ENCODE data around the gene DGKA. TPM values are rescaled to one million over a fixed set of nuclear protein-coding genes. Genes with fewer than 3 reads are reported as not detected.
"Not testable (repeated sequence)": the region's sequence is repeated elsewhere in the genome, so short reads cannot be mapped to it uniquely, and the experiment has no call there.

The DGKA gene
- total RNA-seq, 1 donor from 2014 or later, result 155 TPM

DNA sequence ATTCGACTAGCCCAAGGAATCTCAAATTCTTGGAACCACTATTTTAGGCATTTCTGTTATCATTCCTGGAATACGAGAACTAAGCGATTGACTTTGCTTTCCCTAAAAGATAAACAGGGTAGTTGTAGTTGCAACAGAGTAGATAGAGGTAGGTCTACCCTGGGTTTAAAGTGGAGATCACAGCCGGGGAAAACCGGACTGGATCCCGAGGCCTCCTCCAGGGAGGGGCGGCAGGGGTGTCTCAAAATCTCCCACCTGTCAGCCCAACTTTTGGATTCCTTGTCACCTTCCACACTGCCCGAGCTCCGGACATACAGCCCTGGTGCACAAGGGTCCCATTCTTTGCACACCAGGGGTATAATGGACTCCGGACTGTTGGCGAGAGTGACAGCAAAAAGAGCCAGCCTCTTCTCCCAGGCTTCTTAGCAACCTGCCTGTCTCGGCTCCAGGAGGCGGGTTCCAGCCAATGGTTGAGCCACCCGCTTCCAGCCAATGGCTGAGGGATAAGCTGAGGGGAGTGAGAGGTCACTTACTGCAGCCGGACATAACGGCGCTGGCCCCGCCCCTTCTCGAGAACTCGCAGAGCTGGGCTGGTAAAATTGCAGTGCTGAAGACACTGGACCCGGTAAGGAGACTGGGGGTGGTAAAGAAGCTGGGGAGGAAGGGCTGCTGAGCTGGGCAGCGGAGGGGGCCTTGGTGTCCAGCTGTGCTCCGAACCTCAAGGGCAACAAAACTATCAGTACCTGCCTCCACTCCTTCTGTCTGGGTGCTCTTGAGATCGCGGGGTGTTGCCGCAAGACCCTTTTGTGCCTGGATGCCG, 66.0 kb downstream of the DGKA start, which contains the start of gene SUOX:
Gene SUOX (plus strand): TSS at position 562 of the 820 bp plus-strand sequence. CDS start 4,946 bp downstream, outside the sequence.
- DNase-seq (ENCODE audit: low spot score), result peak; percentile 98

DNA sequence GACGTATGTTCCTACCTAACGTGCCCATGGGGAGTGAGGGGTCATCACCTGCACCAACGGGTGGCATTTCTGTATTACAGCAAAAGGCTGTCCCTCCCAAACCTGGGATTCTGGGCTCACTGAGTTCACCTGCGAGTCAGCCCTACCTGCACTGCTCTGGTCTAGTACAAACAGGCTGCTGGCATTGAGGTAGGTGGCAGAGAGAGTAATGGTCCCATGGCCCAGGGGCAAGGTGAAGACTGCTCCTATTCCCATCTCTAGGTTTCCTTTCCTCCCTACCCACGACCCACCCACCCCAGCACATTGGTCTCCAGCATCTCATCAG, 66.5 kb downstream of the DGKA start:
- DNase-seq (ENCODE audit: low spot score), result no peak

DNA sequence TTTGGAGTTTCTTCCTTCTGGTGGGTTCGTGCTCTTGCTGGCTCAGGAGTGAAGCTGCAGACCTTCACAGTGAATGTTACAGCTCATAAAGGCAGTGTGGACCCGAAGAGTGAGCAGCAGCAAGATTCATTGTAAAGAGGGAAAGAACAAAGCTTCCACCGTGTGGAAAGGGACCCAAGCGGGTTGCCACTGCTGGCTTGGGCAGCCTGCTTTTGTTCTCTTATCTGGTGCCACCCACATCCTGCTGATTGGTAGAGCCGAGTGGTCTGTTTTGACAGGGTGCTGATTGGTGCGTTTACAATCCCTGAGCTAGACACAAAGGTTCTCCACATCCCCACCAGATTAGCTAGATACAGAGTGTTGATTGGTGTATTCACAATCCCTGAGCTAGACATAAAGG, 68.6 kb downstream of the DGKA start:
- DNase-seq (ENCODE audit: low spot score), result not testable (repeated sequence)

DNA sequence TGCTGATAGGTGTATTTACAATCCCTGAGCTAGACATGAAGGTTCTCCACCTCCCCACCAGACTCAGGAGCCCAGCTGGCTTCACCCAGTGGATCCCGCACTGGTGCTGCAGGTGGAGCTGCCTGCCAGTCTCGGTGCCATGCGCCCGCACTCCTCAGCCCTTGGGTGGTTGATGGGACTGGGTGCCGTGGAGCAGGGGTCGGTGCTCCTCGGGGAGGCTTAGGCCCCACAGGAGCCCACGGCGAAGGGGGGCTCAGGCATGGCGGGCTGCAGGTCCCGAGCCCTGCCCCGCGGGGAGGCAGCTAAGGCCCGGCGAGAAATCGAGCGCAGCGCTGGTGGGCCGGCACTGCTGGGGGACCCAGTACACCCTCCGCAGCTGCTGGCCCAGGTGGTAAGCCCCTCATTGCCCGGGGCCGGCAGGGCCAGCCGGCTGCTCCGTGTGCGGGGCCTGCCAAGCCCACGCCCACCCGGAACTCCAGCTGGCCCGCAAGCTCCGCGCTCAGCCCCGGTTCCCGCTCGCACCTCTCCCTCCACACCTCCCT, 69.1 kb downstream of the DGKA start:
- DNase-seq (ENCODE audit: low spot score), result not testable (repeated sequence)

DNA sequence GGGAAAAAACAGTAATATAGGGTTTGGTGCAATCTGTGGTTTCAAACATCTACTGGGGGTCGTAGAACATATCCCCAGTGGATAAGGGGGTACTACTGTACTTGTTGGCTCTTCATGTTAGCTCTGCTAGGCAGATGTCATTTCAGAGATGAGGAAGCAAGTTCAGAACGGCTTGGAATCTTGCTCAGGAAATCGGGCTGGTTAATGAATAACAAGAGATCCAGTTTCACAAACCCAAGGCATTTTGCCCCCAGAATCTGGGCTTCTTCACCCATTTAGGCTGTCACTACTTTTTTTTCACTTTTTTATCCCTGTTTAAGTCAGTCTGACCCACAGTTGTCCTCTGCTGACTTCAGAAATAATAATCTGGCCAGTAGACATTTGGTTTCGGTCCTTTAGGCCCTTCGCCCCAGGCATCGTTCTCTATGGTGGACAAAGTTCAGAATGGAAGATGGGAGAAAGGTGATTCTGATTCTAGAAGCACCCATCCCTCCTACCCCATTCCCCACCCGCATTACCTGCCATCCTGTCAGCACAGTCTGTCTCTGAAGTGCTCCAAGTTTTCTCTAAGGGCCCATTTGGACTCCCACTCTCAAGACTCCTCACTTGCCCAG, 70.6 kb downstream of the DGKA start:
- DNase-seq (ENCODE audit: low spot score), result no peak

DNA sequence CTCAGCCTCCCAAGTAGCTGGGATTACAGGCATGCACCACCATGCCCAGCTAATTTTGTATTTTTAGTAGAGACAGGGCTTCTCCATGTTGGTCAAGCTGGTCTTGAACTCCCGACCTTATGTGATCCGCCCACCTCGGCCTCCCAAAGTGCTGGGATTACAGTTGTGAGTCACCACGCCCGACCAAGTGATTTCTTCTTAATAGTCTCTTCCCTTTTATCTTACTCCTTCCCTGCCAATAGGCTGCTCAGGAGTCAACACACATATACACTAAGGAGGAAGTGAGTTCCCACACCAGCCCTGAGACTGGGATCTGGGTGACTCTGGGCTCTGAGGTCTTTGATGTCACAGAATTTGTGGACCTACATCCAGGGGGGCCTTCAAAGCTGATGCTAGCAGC, 72.4 kb downstream of the DGKA start:
- not testable (repeated sequence) for DNase-seq (ENCODE audit: low spot score)

Other genes starting within 250 kb of the DGKA start
- gene ITGA7, start 223.3 kb upstream of the DGKA start, total RNA-seq, result 99.7 TPM
- 105 TPM for gene BLOC1S1, start 215.1 kb upstream of the DGKA start, total RNA-seq
- gene RDH5, start 210.8 kb upstream of the DGKA start, total RNA-seq, result 5.8 TPM
- 905 TPM for gene CD63, start 202.2 kb upstream of the DGKA start, total RNA-seq
- gene GDF11, start 188.0 kb upstream of the DGKA start, total RNA-seq, result 7.2 TPM
- 61.9 TPM for gene SARNP, start 113.4 kb upstream of the DGKA start, total RNA-seq
- 88.4 TPM for gene ORMDL2, start 113.1 kb upstream of the DGKA start, total RNA-seq
- 33.0 TPM for gene DNAJC14, start 101.6 kb upstream of the DGKA start, total RNA-seq
- 17.7 TPM for gene MMP19, start 88.2 kb upstream of the DGKA start, total RNA-seq
- gene PYM1, start 3.3 kb upstream of the DGKA start, total RNA-seq, result 40.9 TPM
- gene PMEL, start 34.9 kb downstream of the DGKA start, total RNA-seq, result 5.8 TPM
- gene CDK2, start 35.7 kb downstream of the DGKA start, total RNA-seq, result 23.2 TPM
- gene RAB5B, start 42.9 kb downstream of the DGKA start, total RNA-seq, result 139 TPM
- gene SUOX, start 66.1 kb downstream of the DGKA start, total RNA-seq, result 58.5 TPM
- gene IKZF4, start 89.9 kb downstream of the DGKA start, total RNA-seq, result 14.6 TPM
- 57.0 TPM for gene RPS26, start 110.8 kb downstream of the DGKA start, total RNA-seq
- 129 TPM for gene ERBB3, start 149.0 kb downstream of the DGKA start, total RNA-seq
- 139 TPM for gene PA2G4, start 173.4 kb downstream of the DGKA start, total RNA-seq
- 5,339 TPM for gene RPL41, start 185.5 kb downstream of the DGKA start, total RNA-seq
- gene ZC3H10, start 187.1 kb downstream of the DGKA start, total RNA-seq, result 9.8 TPM
- 131 TPM for gene ESYT1, start 197.1 kb downstream of the DGKA start, total RNA-seq
- gene MYL6B, start 221.4 kb downstream of the DGKA start, total RNA-seq, result 37.8 TPM
- 1,884 TPM for gene MYL6, start 227.2 kb downstream of the DGKA start, total RNA-seq

All from ureter (tissue), 1 donor.